GM08714 (cell line): Measurements from ENCODE around the gene HMCES.
"Not testable (repeated sequence)": the region's sequence is repeated elsewhere in the genome, so short reads cannot be mapped to it uniquely, and the experiment has no call there.

Source experiments
- H3K4me3 ChIP-seq: fragments of 200-500 bp; sonication (Bioruptor generic); 2 replicates; pipeline ENCODE4 v1.5.1; 2014; ENCODE audit warnings: mild to moderate bottlenecking, low read length, inconsistent platforms
- ZNF274 ChIP-seq: IDR thresholded peaks from 2 replicates; pipeline ENCODE4 v1.6.1; 2012; ENCODE audit warnings: mild to moderate bottlenecking, low read depth, low read length

HMCES gene

GRCh38 chr3:129246636-129247035 lies 32.0 kb upstream of the HMCES start:
- no peak for TF ChIP-seq ZNF274
- H3K4me3 ChIP-seq, result no peak overlapping the region

GRCh38 chr3:129248286-129248979 lies 30.2 kb upstream of the HMCES start:
- TF ChIP-seq ZNF274, result no peak
- peak overlapping the region; percentile 91 for H3K4me3 ChIP-seq

DNA sequence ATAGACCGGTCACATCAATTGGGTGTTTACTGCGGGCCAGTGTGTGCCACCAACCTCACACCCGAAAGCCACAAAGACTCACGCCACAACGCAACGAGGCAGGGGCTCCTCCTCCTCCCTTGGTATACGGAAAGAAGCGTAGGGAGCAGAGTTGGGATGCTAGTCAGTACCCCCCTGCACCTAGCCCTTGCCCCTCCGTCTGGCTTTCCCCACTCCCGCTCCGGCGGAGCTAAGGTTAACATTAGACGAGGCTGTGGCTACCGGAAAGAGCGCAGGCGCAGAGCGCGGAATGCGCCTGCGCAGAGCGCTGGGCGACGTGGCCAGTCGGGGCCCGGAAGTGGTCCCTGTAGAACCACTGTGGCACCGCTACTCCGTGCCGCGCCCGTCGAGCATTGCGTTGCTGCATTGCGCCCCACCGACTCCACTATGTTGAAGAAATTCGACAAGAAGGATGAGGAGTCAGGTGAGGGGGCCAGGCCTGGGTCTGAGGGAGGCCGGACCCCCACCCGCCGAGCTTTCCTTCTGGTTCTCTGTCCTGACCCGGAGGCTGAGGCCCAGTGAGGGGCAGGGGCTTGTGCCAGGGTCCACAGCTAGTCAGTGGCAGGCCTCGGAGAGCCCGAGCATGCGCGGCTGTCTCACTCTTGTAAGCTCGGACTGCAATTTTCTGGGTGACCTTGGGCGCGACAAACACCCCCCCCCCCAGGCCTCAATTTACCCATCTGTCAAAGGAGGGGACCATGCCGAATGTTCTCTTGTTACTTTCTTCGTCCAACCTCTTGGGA lies 29.2 kb upstream of the HMCES start, which contains the start of gene COPG1:
Gene COPG1, plus strand, starts transcription at position 323 of the 782 bp plus-strand sequence. Its CDS starts 104 bp downstream, at position 427.
- peak within 1 kb of the TSS; percentile 91 for H3K4me3 ChIP-seq
- no peak for TF ChIP-seq ZNF274

DNA sequence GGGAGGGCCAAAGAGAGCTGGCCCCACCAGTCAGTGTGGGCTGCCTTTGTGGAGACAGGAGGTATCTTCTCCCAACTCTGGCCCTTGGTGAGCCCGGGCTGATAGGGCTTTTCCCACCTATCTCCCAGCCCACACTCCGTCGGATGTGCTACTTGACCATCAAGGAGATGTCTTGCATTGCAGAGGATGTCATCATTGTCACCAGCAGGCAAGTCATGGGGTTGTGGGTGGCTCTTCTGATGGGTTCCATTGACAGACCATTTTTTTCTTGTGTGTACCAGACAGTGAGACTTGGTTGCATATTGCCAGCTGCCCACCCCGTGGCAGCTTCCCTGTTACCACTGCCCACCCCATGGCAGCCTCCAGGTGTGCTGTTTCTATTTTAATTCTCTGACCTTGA lies 25.9 kb upstream of the HMCES start:
- no peak for TF ChIP-seq ZNF274
- no peak overlapping the region for H3K4me3 ChIP-seq

GRCh38 chr3:129254536-129255230 lies 24.0 kb upstream of the HMCES start:
- no peak for TF ChIP-seq ZNF274
- H3K4me3 ChIP-seq, result no peak overlapping the region

GRCh38 chr3:129256270-129256669 lies 22.4 kb upstream of the HMCES start:
- no peak for TF ChIP-seq ZNF274
- H3K4me3 ChIP-seq, result no peak overlapping the region

GRCh38 chr3:129257609-129258008 lies 21.1 kb upstream of the HMCES start:
- no peak for TF ChIP-seq ZNF274

DNA sequence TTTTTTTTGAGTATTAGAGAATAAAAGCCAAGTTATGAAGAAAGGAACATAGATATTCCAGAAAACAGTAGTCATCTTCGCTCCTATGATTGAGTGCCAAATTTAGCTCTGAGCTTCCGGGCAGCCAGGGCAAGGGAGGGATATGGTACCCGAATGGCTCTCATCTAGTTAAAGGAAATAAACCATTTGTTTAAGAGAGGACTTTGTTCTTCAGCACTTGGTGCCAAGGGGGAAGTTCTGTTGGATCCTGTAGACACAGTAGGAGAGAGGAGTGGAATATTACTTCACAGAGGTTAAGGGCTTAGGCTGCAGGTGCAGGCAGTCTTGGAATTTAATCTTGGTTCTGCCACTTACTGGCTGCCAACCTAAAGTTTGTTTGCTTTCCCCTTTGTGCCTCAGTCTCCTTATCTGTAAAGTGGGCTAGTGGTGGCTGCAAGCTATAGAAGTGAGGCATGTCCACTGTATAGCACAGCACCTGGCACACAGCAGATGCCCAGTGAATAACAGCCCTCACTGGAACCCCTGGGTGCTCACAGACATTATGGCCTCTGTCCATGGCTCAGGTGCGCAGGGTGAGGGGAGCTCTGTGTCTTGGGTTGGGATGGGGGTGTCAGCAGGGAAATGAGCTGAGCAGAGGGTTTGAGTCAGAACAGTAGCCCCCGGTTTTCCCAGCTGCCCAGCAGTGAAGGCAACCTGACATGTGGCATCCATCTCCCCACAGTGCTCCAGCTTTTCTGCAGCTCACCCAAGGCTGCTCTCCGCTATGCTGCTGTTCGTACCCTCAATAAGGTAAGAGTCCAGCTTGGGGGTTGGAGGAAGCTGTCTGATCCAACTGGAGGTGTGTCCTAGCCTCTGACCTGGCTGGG lies 18.8 kb upstream of the HMCES start:
- no peak for TF ChIP-seq ZNF274
- no peak overlapping the region for H3K4me3 ChIP-seq

More at GRCh38 chr3:129257609-129258008, 21.1 kb upstream of the HMCES start:
- no peak overlapping the region for H3K4me3 ChIP-seq

GRCh38 chr3:129260606-129261005 lies 18.1 kb upstream of the HMCES start:
- no peak overlapping the region for H3K4me3 ChIP-seq
- TF ChIP-seq ZNF274, result no peak

- no peak for TF ChIP-seq ZNF274
- no peak overlapping the region for H3K4me3 ChIP-seq
Measured at GRCh38 chr3:129261894-129262293, 16.8 kb upstream of the HMCES start.

DNA sequence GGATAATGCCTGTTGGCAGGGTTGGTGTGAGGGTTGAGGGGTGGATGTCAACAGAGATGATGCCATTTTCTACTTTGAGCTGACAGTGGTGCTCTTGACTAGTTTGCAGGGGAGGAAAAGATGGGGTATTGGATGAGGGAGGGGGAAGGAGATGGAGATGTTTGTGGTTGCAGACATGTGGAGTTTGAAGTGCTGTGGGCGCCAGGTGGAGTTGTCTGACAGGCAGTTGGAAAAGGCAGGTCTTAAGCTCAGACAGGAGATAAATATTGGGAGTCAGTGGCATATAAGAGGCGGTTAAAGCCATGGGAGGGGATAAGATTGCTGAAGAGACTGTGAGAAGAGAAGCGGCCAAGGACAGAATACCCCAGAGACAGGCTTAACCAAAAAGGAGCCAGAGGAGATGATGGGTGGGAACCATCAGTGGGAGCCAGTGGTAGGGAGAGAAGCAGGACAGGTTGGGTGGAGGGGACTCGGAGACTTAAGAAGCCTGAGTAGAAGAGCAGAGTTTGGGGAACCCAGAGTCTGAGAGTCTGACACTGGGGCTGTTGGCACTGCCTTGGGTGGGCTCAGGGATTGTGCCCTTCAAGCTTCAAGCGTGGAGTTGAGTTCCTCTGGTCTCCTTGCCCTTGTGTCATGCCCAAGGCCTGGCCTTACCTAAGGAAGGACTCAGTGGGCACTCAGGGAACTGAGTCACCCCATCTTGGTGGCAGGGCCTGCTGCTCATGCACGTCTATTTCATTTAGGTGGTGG lies 15.3 kb upstream of the HMCES start:
- TF ChIP-seq ZNF274, result no peak

DNA sequence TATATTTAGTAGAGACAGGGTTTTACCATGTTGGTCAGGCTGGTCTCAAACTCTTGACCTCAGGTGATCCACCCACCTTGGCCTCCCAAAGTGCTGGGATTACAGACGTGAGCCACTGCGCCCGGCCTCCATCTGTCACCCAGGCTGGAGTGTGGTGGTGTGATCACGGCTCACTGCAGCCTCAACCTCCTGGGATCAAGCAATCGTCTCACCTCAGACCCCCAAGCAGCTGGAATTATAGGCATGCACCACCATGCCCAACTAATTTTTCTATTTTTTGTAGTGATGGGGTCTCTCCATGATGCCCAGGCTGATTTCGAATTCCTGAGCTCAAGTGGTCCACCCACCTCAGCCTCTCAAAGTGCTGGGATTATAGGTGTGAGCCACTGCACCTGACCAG lies 13.7 kb upstream of the HMCES start:
- H3K4me3 ChIP-seq, result not testable (repeated sequence)

More for the DNA sequence above, 15.3 kb upstream of the HMCES start:
- H3K4me3 ChIP-seq, result no peak overlapping the region

DNA sequence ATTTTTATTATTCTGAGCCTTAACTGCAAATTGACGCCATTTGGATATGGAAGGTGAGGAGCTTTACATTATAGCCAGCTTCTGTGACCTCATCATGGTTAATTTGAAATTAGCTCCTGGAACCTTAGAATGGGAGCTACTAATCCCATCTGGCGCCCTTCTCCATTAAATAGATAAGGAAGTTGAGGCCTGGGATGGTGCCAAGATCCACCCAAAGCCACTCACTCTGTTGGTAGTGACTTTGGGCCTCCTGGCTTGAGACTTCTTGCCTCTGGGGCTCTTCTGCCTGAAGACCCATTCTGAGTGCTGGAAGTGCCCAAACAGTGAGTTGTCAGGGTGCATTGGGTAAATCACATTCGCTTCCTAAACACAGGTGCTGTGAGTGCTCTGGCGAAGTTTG lies 12.0 kb upstream of the HMCES start:
- H3K4me3 ChIP-seq, result no peak overlapping the region
- no peak for TF ChIP-seq ZNF274
